AML-193 (cell line): ENCODE measurements around the gene FKBP2.
A peak's percentile ranks its signal among the peaks of the same experiment; 100 is the strongest.
"Not testable (repeated sequence)": the region's sequence is repeated elsewhere in the genome, so short reads cannot be mapped to it uniquely, and the experiment has no call there.

Experiments used
- DNase-seq, 2 experiments: peaks; one replicate each; lab custom pipeline; 2025; lab: John Stamatoyannopoulos, UW

The FKBP2 gene

DNA sequence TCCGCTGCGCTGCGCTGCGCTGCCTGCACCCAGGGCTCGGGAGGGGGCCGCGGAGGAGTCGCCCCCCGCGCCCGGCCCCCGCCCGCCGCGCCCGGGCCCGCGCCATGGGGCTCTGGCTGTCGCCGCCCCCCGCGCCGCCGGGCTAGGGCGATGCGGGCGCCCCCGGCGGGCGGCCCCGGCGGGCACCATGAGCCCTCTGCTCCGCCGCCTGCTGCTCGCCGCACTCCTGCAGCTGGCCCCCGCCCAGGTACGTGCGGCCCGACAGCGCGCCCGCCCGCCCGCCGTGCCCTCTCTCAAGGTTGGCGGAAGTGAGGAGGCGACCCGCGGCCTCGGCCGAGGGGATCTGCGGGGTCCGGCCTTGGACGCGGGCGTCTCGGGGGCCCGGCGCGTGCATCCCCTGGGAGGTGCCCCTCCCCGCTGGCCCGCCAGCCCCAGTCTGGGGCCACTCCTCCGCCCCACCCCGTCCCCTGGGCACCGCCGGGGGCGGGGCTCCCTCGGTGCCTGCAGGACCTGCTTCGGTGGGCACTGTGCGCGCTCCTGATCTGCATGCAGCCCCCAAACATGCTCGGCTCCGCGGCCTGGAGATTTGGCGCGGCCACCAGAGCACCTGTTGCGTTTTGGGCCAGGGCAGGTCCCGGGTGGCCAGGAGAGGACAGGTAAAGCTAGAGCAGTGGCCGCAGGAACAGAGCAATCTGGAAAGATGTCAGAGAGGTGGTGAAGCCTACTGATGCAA lies 6.1 kb upstream of the FKBP2 start:
- no peak for DNase-seq

- DNase-seq: no peak
These were observed 5.3 kb upstream of the FKBP2 start for GRCh38 chr11:64235437-64236161.

DNA sequence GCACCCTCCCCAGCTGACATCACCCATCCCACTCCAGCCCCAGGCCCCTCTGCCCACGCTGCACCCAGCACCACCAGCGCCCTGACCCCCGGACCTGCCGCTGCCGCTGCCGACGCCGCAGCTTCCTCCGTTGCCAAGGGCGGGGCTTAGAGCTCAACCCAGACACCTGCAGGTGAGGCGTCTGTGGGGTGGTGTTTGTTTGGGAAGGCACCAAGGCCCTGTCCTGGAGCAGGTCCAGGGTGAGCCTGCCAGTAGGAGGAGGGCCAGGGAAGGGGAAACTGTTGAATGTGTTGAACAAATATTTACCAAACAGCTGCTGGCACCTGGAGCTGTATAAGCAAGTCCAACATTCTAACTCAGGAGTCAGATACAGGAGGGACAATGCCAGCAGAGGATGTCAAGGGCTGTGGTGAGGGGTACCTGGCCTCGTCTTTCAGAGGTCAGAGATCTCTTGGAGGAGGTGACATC lies 3.4 kb upstream of the FKBP2 start:
- no peak for DNase-seq

DNA sequence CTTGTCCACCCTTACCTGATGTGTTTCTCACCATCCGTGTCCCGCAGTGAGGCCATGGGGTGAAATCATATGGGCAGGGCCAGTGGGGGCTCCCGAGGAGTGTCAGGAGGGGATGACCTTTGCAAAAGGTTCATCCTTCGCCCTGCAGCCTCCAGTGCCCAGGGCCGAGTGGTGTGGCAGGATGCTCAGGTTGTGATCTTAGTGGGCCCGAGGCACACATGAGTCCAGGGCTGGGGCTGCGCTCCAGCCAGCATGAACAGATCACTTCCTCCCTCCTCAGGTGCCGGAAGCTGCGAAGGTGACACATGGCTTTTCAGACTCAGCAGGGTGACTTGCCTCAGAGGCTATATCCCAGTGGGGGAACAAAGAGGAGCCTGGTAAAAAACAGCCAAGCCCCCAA lies 2.8 kb upstream of the FKBP2 start:
- no peak for DNase-seq

DNA sequence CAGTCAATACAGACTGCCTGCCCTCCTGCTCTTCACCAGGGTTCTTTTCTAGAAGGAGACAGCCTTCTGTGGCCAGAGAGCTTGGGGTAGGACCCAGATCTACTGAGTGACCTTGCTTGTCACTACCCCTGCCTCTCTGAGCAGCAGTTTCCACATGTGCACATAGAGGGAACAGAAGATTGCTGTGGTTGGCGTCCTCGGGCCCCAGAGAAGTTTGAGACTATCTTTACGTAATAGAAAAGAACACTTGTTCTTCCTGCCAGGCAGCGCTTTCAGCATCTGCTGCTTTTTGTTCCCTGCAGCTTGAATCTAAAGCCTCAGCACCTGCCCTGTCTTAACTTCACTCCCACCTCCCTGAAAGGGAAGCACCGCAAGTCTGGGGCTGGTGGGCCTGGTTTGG lies 1.9 kb upstream of the FKBP2 start:
- peak; percentile 37 to 52 for DNase-seq

DNA sequence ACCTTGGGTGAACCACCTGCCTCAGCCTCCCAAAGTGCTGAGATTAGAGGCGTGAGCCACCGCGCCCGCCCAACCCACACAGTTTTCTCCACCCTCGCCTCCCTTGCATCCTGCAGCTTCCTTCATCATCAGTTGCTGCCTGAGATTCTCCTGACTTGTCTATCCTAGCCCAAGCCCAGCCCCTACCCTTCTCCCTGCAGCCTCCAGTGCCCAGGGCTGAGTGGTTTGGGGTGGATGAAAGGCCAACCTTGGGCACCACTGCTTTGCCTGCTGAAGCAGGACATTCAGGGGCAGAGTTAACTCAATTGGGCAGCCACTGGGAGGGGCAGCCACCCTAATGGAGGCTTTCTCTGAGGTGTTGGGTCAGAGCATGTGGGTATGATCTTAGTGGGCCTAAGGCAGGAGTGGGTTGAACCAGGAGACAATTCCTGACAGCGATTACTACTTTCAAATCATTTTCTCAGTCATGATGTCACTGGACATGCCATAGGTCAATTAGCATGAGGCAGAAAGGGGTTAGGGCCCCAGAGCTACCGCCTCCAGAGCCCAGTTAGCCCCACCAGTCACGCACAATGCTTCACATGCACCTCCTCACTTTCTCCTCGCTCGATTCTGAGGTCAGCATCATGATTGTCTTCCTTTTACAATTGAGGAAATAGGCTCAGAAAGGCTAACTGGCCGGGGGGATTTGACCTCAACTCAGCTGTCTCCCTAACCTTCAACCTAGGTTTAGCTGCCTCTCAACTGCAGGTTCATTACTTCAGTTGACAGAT lies 1.0 kb upstream of the FKBP2 start:
- DNase-seq: peak; percentile 68 to 71

DNA sequence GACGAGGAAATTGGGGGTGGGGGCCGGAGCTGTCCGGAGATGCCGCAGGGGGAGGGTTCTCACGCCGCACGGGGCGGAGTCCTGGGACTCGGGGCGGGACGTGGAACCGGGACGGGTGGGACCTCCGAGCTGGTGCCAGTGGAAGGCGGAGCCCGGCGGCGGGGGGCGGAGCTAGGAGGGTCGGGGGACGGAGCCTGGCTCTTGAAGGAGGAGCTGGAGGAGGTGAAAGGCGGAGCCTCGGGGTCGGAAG lies 271 bp downstream of the FKBP2 start:
- peak in 1 of 2 experiments; percentile 93 for DNase-seq

DNA sequence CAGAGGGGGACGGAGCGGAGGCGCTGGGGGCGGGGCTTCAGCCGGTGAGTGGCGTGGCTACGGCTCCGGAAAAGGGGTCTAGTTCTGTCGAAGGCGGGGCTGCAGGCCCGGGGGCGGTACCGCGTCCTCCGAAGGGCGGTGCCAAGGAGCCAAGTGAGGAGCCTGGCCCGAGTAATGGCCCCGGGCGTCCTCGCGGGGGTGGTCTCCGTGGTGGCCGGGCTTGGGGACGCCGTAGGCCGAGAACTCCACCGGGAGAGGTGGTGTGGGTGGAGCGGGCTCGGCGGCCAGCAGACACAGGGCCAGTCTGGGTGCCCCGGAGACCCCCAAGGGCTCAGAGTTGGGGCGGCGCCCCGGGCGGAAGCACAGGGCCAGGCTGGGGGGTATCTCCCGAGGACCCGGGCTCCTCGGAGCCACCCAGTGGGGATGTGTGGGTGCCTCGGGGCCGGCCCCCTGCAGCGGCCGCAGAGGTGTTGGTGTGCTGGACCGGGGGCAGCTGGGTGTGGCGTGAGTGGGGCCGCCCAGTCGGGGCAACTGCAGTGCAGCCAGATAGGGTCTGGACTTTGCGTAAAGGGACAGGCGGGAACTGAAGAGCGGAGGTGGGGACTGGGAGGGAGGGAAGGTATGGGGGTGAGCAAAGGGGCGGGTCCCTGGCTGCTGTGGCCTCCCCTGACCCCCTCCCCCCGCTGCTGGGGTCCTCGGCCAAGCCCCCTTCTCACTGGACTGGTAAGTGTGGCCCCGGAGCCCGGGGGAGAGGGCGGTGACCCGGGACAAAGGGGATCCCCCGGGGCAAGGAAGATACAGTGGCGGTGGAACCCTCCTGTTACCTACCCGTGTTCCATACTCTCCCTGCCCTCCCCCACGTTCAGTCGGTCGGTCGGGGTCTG lies 838 bp downstream of the FKBP2 start:
- DNase-seq: peak in 1 of 2 experiments; percentile 96

DNA sequence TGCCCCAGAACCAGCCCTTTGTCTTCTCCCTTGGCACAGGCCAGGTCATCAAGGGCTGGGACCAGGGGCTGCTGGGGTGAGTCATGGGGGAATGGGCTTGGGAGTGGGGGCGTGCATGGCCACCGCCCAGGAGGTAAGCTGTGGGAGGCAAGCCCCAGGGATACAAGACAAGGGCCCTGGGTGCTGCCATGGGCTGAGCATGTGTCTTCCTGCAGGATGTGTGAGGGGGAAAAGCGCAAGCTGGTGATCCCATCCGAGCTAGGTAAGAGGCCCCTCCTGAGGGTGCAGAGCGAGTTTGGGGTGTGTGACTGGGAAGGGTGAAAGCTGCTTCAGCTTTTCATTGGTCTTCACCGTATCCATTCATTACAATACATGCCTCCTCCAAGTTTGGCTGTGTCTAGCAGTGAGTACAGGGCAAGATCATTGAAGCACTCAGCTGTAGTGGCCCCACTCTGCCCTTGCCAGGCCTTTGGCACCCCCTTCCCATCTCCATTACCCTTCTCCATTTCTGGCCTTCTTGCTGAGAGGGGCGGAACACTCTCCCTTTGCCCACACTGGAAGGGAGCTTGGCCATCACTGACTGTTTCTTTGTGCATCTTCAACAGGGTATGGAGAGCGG lies 2.5 kb downstream of the FKBP2 start:
- no peak for DNase-seq

DNA sequence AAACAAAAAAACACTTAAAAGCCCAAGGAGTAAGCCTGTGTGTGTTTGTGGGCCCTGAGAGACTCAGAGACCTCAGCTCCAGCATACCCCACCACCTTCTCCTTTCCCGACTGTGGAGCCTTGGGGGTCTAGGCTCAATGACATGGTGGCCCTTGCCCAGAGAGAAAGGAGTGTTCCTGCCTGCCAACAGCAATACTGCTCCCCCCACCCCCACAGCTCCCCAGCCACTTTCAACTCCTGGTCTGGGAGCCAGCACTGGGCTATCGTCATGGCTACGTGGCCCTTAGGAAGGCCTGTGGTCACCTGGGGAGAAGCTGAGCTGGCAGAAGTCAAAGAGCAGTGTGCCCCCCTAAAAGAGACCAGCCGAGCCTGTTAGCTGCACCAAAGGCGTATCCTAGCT lies 3.2 kb downstream of the FKBP2 start:
- no peak for DNase-seq

DNA sequence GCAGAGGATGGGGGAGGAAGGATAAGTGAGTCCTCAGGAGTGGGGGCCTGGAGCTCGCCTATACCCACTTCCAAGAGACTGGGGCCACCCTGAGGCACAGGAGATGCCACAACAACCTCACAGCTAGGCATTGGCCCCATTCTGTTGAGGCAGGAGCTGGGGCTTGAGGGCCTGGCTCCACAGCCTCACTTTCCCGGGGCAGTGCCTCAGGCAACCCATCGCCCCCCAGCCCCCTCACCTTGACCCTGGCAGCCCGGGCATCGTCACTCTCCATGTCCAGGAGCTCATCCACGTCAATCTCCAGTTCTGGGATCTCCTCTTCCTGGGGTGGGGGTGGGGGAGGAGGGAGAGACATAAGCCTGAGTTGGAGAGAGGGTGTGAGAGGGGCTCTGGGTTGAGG lies 4.1 kb downstream of the FKBP2 start:
- DNase-seq: no peak

GRCh38 chr11:64245401-64245796 lies 4.5 kb downstream of the FKBP2 start:
- peak; percentile 13 to 15 for DNase-seq

- peak in 1 of 2 experiments; percentile 30 for DNase-seq
These were observed 5.1 kb downstream of the FKBP2 start for GRCh38 chr11:64245797-64246620.

DNA sequence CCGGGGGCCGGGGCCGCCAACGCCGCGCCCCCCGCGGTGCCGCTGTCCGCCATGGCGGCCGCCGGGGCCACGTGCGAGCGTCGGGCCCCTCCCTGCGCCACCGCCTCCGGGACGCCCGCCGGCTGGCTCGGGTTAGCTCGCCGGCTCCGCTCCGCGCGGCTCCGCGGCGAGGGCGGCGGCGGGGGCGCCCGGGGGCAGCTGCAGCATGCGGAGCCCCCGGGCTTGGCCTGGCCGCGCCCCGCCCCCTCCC lies 5.7 kb downstream of the FKBP2 start:
- not testable (repeated sequence) for DNase-seq

- DNase-seq: peak; percentile 64 to 66
These were observed 6.2 kb downstream of the FKBP2 start, which contains the start of gene PPP1R14B for GRCh38 chr11:64246871-64247728. TSS of gene PPP1R14B (minus strand) at chr11:64246943. CDS start at chr11:64246673, 270 bp downstream.

GRCh38 chr11:64247729-64248531 lies 7.0 kb downstream of the FKBP2 start:
- no peak for DNase-seq

DNA sequence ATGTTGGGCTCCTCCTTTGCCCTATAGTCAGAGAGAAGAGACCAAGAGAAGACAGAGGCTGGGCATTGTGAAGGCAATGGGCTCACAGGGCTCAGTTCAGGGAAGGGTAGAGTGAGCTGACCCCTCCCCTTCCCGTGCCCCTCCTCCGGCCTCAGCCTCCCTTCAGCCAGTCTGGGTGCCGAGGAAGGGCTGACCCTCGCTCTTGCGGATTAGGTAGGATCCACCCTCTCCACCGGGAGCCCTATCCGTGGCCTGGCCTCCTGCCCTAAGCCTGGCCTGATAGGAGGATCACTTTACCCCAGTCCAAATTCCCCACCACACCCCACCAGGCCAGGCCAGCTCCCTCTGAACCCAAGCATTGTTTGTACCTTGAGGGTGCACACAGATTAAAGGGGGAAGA lies 7.7 kb downstream of the FKBP2 start:
- no peak for DNase-seq

- DNase-seq: no peak
These were observed 8.1 kb downstream of the FKBP2 start for GRCh38 chr11:64249038-64249437.
